ENCODE measurements around the gene CLINT1. TPM values are rescaled to one million over a fixed set of nuclear protein-coding genes. Genes with fewer than 3 reads are reported as not detected.

Gene CLINT1
- total RNA-seq, 1 experiment from 2014 or later, result 170 TPM

DNA sequence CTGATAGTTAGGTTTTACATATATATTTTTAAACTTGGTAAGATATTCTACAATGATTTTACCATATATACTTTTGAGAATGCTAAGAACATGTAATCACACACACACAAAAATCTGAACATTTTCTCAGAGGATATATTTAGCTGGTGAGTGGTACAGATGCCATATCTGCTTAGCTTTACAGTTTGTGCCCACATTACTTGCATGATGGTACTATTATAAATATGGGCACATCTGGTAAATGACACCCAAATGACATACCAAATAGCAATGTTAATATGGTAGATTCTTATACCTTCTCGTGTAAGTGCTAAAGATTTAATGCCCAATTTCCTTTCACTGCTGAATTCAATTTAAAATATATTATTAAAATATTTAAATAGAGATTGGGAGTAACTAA, 58.8 kb downstream of the CLINT1 start:
- ChIA-PET POLR2A (no interaction called here), CTCF (interaction anchor here (0.5 to 1.3 kb wide), 3 partner anchors 18 to 254 kb away, joined by 3 to 6 read pairs (median 4); no protein-coding TSS in a partner anchor)
- H3K36me3 Mint-ChIP-seq (ENCODE audit: insufficient read depth, unreplicated experiment), result peaks cover 66% of the 10 kb centered on the region
- intact Hi-C loops (cut with micrococcal nuclease), result no loop called here
- DNase-seq (ENCODE audit: unreplicated experiment), result no peak
- H3K4me1 Mint-ChIP-seq (ENCODE audit: insufficient read depth, unreplicated experiment), result no peaks in the 10 kb centered on the region
- no peaks in the 10 kb centered on the region for H3K9me3 Mint-ChIP-seq (ENCODE audit: unreplicated experiment)
- BruUV-seq (replicated peaks), result no TSS peak
- TF ChIP-seq, protein P1, sequence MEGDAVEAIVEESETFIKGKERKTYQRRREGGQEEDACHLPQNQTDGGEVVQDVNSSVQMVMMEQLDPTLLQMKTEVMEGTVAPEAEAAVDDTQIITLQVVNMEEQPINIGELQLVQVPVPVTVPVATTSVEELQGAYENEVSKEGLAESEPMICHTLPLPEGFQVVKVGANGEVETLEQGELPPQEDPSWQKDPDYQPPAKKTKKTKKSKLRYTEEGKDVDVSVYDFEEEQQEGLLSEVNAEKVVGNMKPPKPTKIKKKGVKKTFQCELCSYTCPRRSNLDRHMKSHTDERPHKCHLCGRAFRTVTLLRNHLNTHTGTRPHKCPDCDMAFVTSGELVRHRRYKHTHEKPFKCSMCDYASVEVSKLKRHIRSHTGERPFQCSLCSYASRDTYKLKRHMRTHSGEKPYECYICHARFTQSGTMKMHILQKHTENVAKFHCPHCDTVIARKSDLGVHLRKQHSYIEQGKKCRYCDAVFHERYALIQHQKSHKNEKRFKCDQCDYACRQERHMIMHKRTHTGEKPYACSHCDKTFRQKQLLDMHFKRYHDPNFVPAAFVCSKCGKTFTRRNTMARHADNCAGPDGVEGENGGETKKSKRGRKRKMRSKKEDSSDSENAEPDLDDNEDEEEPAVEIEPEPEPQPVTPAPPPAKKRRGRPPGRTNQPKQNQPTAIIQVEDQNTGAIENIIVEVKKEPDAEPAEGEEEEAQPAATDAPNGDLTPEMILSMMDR (IDR thresholded peaks at IDR 0.05; ENCODE audit: unreplicated experiment), result no peak
- H3K4me3 Mint-ChIP-seq (ENCODE audit: unreplicated experiment), result no peak overlapping the region
- H3K27ac Mint-ChIP-seq (ENCODE audit: low read depth, unreplicated experiment), result no peak overlapping the region
- H3K27me3 Mint-ChIP-seq (ENCODE audit: insufficient read depth, unreplicated experiment), result no peaks in the 10 kb centered on the region

DNA sequence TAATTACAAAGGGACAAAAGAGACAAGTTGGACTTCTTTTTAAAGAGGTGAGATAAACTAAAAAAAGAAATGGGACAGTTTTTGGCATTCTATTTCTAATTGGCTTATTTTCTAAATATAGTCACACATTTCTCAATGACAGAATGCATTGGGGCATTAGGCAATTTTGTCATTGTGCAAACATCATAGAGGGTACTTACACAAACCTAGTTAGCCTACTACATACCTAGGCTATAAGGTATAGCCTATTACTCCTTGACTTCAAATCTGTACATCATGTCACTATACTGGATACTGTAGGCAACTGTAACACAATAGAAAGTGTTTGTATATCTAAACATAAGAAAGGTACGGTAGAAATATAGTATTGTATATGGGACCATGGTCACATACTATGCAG, 59.4 kb downstream of the CLINT1 start:
- TF ChIP-seq, protein P1 (IDR thresholded peaks at IDR 0.05; ENCODE audit: unreplicated experiment), result no peak
- Mint-ChIP-seq H3K36me3 (ENCODE audit: insufficient read depth, unreplicated experiment) (peaks cover 63% of the 10 kb centered on the region), H3K4me1 (ENCODE audit: insufficient read depth, unreplicated experiment) (no peaks in the 10 kb centered on the region), H3K27me3 (ENCODE audit: insufficient read depth, unreplicated experiment) (no peaks in the 10 kb centered on the region), H3K9me3 (ENCODE audit: unreplicated experiment) (no peaks in the 10 kb centered on the region), H3K27ac (ENCODE audit: low read depth, unreplicated experiment) (no peak overlapping the region), H3K4me3 (ENCODE audit: unreplicated experiment) (no peak overlapping the region)
- intact Hi-C loops (cut with micrococcal nuclease), result no loop called here
- POLR2A ChIA-PET, result no interaction called here
- BruUV-seq (replicated peaks), result no TSS peak
- CTCF ChIA-PET, result interaction anchor here (0.5 kb wide), 1 partner anchor 255 kb away, joined by 6 read pairs; no protein-coding TSS in a partner anchor
- DNase-seq (ENCODE audit: unreplicated experiment), result peak; percentile 30

DNA sequence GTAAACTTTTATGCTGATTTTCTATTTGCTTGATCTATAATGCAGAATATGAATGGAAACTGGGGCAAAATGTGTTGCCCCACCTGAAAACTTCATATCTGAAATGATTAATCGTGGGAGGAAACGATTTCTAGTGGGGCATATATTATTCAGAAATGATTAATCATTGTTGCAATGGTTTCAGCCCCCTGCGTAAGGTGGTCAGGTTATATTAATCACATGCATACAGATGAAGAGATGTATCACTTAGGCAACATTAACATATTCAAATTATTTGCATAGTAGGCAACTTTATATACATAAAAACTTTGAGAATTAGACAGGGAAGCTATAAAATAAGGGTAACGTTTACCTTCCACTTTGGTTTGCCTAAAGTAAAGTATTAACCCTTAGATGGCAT, 65.6 kb downstream of the CLINT1 start:
- Mint-ChIP-seq H3K4me1 (ENCODE audit: insufficient read depth, unreplicated experiment) (no peaks in the 10 kb centered on the region), H3K27me3 (ENCODE audit: insufficient read depth, unreplicated experiment) (no peaks in the 10 kb centered on the region), H3K9me3 (ENCODE audit: unreplicated experiment) (no peaks in the 10 kb centered on the region), H3K4me3 (ENCODE audit: unreplicated experiment) (no peak overlapping the region), H3K36me3 (ENCODE audit: insufficient read depth, unreplicated experiment) (peaks cover 84% of the 10 kb centered on the region), H3K27ac (ENCODE audit: low read depth, unreplicated experiment) (no peak overlapping the region)
- CTCF ChIA-PET, result interaction anchor here (0.6 to 3.6 kb wide), 4 partner anchors 24 to 194 kb away, joined by 3 to 19 read pairs (median 4); no protein-coding TSS in a partner anchor
- BruUV-seq (replicated peaks), result no TSS peak
- intact Hi-C loops (cut with micrococcal nuclease), result no loop called here
- POLR2A ChIA-PET, result interaction anchor here (1.8 to 2.0 kb wide), 2 partner anchors 10 kb away, joined by 4 to 12 read pairs; no protein-coding TSS in a partner anchor
- DNase-seq (ENCODE audit: unreplicated experiment), result no peak
- TF ChIP-seq, protein P1 (IDR thresholded peaks at IDR 0.05; ENCODE audit: unreplicated experiment), result no peak

DNA sequence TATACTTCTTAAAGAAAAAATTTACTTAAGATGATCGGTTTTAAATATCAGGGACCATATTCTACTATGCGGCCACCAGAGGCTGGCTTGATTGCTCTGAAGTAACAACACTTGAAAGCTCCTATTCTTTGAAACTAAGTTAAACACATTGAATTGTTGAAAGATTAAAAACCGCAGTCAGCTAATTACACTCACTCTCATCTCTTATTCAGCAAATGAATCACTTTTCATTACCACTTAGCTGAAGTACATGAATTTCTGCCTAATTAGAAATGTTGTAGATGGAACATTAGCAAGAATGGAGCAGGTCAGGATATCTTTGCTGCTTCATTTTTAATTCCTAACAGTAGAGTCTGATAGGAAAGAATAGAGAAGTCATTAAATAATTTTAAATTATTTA, 73.1 kb downstream of the CLINT1 start:
- ChIA-PET CTCF (no interaction called here), POLR2A (interaction anchor here (0.7 to 1.0 kb wide), 2 partner anchors 17 to 163 kb away, joined by 3 to 5 read pairs; no protein-coding TSS in a partner anchor)
- intact Hi-C loops (cut with micrococcal nuclease), result no loop called here
- TF ChIP-seq, protein P1 (IDR thresholded peaks at IDR 0.05; ENCODE audit: unreplicated experiment), result no peak
- no peak for DNase-seq (ENCODE audit: unreplicated experiment)
- Mint-ChIP-seq H3K9me3 (ENCODE audit: unreplicated experiment) (no peaks in the 10 kb centered on the region), H3K4me3 (ENCODE audit: unreplicated experiment) (no peak overlapping the region), H3K27ac (ENCODE audit: low read depth, unreplicated experiment) (no peak overlapping the region), H3K4me1 (ENCODE audit: insufficient read depth, unreplicated experiment) (no peaks in the 10 kb centered on the region), H3K27me3 (ENCODE audit: insufficient read depth, unreplicated experiment) (no peaks in the 10 kb centered on the region), H3K36me3 (ENCODE audit: insufficient read depth, unreplicated experiment) (peaks cover 85% of the 10 kb centered on the region)
- BruUV-seq (replicated peaks), result no TSS peak
